Prostate gland (tissue), 2 donors: ENCODE results near the gene OBSL1.

ENCODE experiments used
- CTCF ChIP-seq, 4 experiments: fragments of 200-600 bp in 2 of 4; fragments of 450-650 bp in 2 of 4; sonication (generic) in 2 of 4; IDR thresholded peaks; 1 replicate in 3 of 4; 2 replicates in 1 of 4; pipeline ENCODE4 v1.5.1; 2016 to 2019; ENCODE audit warnings: antibody characterized with exemption in 4 of 4, mild to moderate bottlenecking in 2 of 4, moderate library complexity in 2 of 4
- POLR2AphosphoS5 ChIP-seq: sonication (generic); formaldehyde crosslinking; IDR thresholded peaks from one replicate; pipeline ENCODE4 v1.6.1; 2017; ENCODE audit warnings: antibody characterized with exemption

GRCh38 chr2:219532378-219532649 is 39.0 kb downstream of the OBSL1 start:
- TF ChIP-seq POLR2AphosphoS5: no peak
- no peak for TF ChIP-seq CTCF (IDR thresholded peaks at IDR 0.05)
